ENCODE data around the gene PGF.

GRCh38 chr14:74952697-74953484 is 2.5 kb downstream of the PGF start:
- TF ChIP-seq FOXA1 (IDR thresholded peaks at IDR 0.05), result no peak
- no peak for TF ChIP-seq HDGF (IDR thresholded peaks at IDR 0.05; ENCODE audit: borderline replicate concordance)
- no peak for TF ChIP-seq NFRKB (IDR thresholded peaks at IDR 0.05)
- no peak for TF ChIP-seq ARNT (IDR thresholded peaks at IDR 0.05)
- TF ChIP-seq SP1 (IDR thresholded peaks at IDR 0.05), result no peak
- no peak for TF ChIP-seq TARDBP (IDR thresholded peaks at IDR 0.05)
- no peak for TF ChIP-seq L3MBTL2 (conservative IDR thresholded peaks at IDR 0.05)
- TF ChIP-seq ZNF384 (IDR thresholded peaks at IDR 0.05), result no peak
- no peak for TF ChIP-seq BHLHE40 (IDR thresholded peaks at IDR 0.05; ENCODE audit: borderline replicate concordance)
- TF ChIP-seq LEF1 (IDR thresholded peaks at IDR 0.05; ENCODE audit: borderline replicate concordance), result no peak
- TF ChIP-seq FOXM1 (IDR thresholded peaks at IDR 0.05; ENCODE audit: borderline replicate concordance), result no peak
- TF ChIP-seq PKNOX1 (IDR thresholded peaks at IDR 0.05), result no peak
- no peak for TF ChIP-seq SUZ12 (IDR thresholded peaks at IDR 0.05)
